Panc1 (cell line): ENCODE measurements around the gene INTS1. TPM values are rescaled to one million over a fixed set of nuclear protein-coding genes. Genes with fewer than 3 reads are reported as not detected.

Source experiments
- ATAC-seq: fragments of 200-7000 bp; cut with Tn5 transposase; 2 replicates; pipeline ENCODE4 v1.9.1; 2020; ENCODE audit warnings: mild to moderate bottlenecking, moderate library complexity
- BruUV-seq: library from RNA; stranded (reverse); fragments of 400-500 nt; replicated peaks from 2 replicates; lab custom pipeline; 2021; lab: Mats Ljungman, UMichigan
- CTCF ChIA-PET: fragments of 300-600 bp; sonication (Branson Sonifier 250); formaldehyde crosslinking; loops from one replicate; lab custom pipeline; 2022; ENCODE audit warnings: antibody characterized with exemption; lab: Charles Lee
- POLR2A ChIA-PET: fragments of 300-600 bp; sonication (Branson Sonifier 250); formaldehyde crosslinking; loops from one replicate; lab custom pipeline; 2022; ENCODE audit warnings: antibody characterized with exemption; lab: Charles Lee
- DNase-seq: peaks from one replicate; pipeline ENCODE4 v3.0.0-alpha.2; 2010; ENCODE audit warnings: low read depth, low spot score
- H3K27ac ChIP-seq: 2 replicates; pipeline ENCODE4 v1.5.1; 2011; ENCODE audit warnings: mild to moderate bottlenecking, low read length, inconsistent platforms
- H3K27me3 ChIP-seq: fragments of 200-500 bp; sonication (Bioruptor generic); 2 replicates; pipeline ENCODE4 v1.6.0; 2014; ENCODE audit warnings: low read length, inconsistent platforms; ENCODE audit not compliant: control insufficient read depth, insufficient read depth
- H3K36me3 ChIP-seq: fragments of 200-500 bp; sonication (Bioruptor generic); 2 replicates; pipeline ENCODE4 v1.5.1; 2014; ENCODE audit warnings: inconsistent platforms, mild to moderate bottlenecking, low read length, moderate library complexity; ENCODE audit not compliant: control insufficient read depth, insufficient read depth
- H3K4me1 ChIP-seq: 2 replicates; pipeline ENCODE4 v1.5.1; 2011; ENCODE audit warnings: inconsistent platforms, mild to moderate bottlenecking, low read length, moderate library complexity; ENCODE audit not compliant: control insufficient read depth, insufficient read depth
- H3K4me3 ChIP-seq, 2 experiments: 2 replicates each; pipeline ENCODE4 v1.5.1; 2011 to 2012; ENCODE audit warnings: low read depth in 2 of 2, low read length in 2 of 2, mild to moderate bottlenecking in 2 of 2, inconsistent platforms in 1 of 2, moderate library complexity in 1 of 2
- H3K9me3 ChIP-seq: fragments of 200-500 bp; sonication (Bioruptor generic); 2 replicates; pipeline ENCODE4 v1.5.1; 2014; ENCODE audit warnings: low read depth, mild to moderate bottlenecking, inconsistent platforms, low read length, moderate library complexity; ENCODE audit not compliant: control insufficient read depth, insufficient read depth
- CTCF ChIP-seq: fragments of 450-650 bp; IDR thresholded peaks from 2 replicates; pipeline ENCODE4 v1.5.1; 2017; ENCODE audit warnings: mild to moderate bottlenecking
- POLR2AphosphoS5 ChIP-seq: IDR thresholded peaks from 2 replicates; pipeline ENCODE4 v1.6.1; 2012; ENCODE audit warnings: mild to moderate bottlenecking, low read depth, low read length, moderate library complexity
- REST ChIP-seq, 2 experiments: IDR thresholded peaks; 2 replicates each; pipeline ENCODE4 v1.6.1; 2011 to 2012; ENCODE audit warnings: low read depth in 2 of 2, control low read depth in 1 of 2, low read length in 1 of 2, mild to moderate bottlenecking in 1 of 2, moderate library complexity in 1 of 2; ENCODE audit not compliant: insufficient read depth in 1 of 2
- SIN3A ChIP-seq: IDR thresholded peaks from 2 replicates; pipeline ENCODE4 v1.6.1; 2012; ENCODE audit warnings: low read depth, mild to moderate bottlenecking, low read length, moderate library complexity, borderline replicate concordance; ENCODE audit not compliant: insufficient read depth
- TCF7L2 ChIP-seq: IDR thresholded peaks from 2 replicates; pipeline ENCODE4 v1.6.1; 2011; ENCODE audit warnings: mild to moderate bottlenecking, low read depth, low read length, inconsistent platforms
- in situ Hi-C: cut with HindIII; loops from 2 replicates; pipeline ENCODE4 v1.10.0; 2016; ENCODE audit warnings: low sequenced_read_pairs, low pct_unique_long_range_greater_than_20kb
- intact Hi-C: fragments of 100-400 bp; cut with micrococcal nuclease; formaldehyde crosslinking; loops from one replicate; pipeline ENCODE4 v1.10.0; 2022; ENCODE audit not compliant: unreplicated experiment
- total RNA-seq: library from RNA; stranded (reverse); gene quantifications from one replicate; pipeline ENCODE4 v1.2.1, GENCODE V29; 2021; ENCODE audit not compliant: unreplicated experiment

The INTS1 gene
- total RNA-seq, 1 experiment from 2014 or later = 173 TPM

DNA sequence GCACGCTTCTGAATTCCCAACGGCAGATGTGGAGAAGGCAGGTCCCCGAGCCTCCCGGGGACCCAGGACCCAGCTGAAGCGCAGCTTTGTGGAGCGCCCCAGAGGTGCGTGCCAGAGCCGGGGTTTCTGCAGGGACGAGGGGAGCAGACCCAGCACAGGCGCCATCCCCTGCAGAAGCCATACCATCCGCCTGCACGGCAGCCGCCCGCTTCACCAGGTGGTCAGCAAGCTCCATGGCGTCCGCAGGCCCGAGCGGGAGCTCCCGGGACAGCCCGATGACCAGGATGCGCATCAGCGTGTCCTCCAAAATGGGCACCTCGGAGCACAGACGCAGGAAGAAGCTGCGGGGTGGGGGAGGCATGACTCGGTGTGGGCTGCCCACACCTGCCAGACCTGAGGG, 10.6 kb downstream of the INTS1 start:
- CTCF ChIA-PET = no interaction called here
- POLR2A ChIA-PET = interaction anchor here (0.7 kb wide), 1 partner anchor 16 kb away, joined by 3 read pairs; no protein-coding TSS in a partner anchor
- in situ Hi-C loops = no loop called here
- DNase-seq (no peak), ATAC-seq (no peak)
- peaks cover 18% of the 10 kb centered on the region; the same call in 1 of the 2 replicates for H3K36me3 ChIP-seq
- H3K27ac ChIP-seq = no peak overlapping the region
- no peaks in the 10 kb centered on the region for H3K4me1 ChIP-seq
- H3K4me3 ChIP-seq = no peak overlapping the region
- no peaks in the 10 kb centered on the region for H3K9me3 ChIP-seq
- TF ChIP-seq TCF7L2 (no peak), REST (IDR thresholded peaks at IDR 0.05; ENCODE audit: insufficient read depth in 1 of 2, low read depth in 2 of 2, low read length in 1 of 2) (no peak), POLR2AphosphoS5 (no peak), SIN3A (no peak), CTCF (no peak)
- no TSS peak for BruUV-seq
- intact Hi-C loops = no loop called here
- H3K27me3 ChIP-seq = no peaks in the 10 kb centered on the region

- BruUV-seq = no TSS peak
- Histone ChIP-seq H3K36me3 (peaks cover 18% of the 10 kb centered on the region; the same call in 1 of the 2 replicates), H3K27me3 (no peaks in the 10 kb centered on the region), H3K4me1 (no peaks in the 10 kb centered on the region), H3K27ac (no peak overlapping the region), H3K4me3 (no peak overlapping the region), H3K9me3 (no peaks in the 10 kb centered on the region)
- ChIA-PET POLR2A (interaction anchor here (0.7 kb wide), 1 partner anchor 16 kb away, joined by 3 read pairs; no protein-coding TSS in a partner anchor), CTCF (no interaction called here)
- intact Hi-C loops = no loop called here
- no peak for ATAC-seq
- in situ Hi-C loops = no loop called here
- DNase-seq = no peak
- no peak for TF ChIP-seq SIN3A
Measured at GRCh38 chr7:1493129-1493528, 11.1 kb downstream of the INTS1 start.

DNA sequence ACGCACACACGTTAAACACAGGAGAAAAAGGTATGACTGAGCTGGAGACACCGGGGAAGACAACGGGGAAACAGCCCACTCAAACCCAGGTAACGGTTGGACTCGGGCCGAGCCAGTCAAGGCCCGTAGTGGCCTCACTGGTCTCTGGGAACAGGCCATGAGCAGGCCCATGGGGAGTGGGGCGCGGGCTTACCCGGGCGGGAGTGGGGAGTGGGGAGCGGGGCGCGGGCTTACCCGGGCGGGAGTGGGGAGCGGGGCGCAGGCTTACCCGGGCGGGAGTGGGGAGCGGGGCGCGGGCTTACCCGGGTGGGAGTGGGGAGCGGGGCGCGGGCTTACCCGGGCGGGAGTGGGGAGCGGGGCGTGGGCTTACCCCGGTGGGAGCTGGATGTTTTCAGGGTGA, 11.5 kb downstream of the INTS1 start:
- H3K9me3 ChIP-seq = no peaks in the 10 kb centered on the region
- DNase-seq (no peak), ATAC-seq (no peak)
- H3K36me3 ChIP-seq = peaks cover 18% of the 10 kb centered on the region; the same call in 1 of the 2 replicates
- CTCF ChIA-PET = no interaction called here
- BruUV-seq = no TSS peak
- TF ChIP-seq CTCF (no peak), REST (IDR thresholded peaks at IDR 0.05; ENCODE audit: insufficient read depth in 1 of 2, low read depth in 2 of 2, low read length in 1 of 2) (no peak), TCF7L2 (no peak), SIN3A (no peak), POLR2AphosphoS5 (no peak)
- intact Hi-C loops (no loop called here), in situ Hi-C loops (no loop called here)
- POLR2A ChIA-PET = interaction anchor here (0.7 kb wide), 1 partner anchor 15 kb away, joined by 3 read pairs; no protein-coding TSS in a partner anchor
- no peak overlapping the region for H3K4me3 ChIP-seq
- H3K4me1 ChIP-seq = no peaks in the 10 kb centered on the region
- no peak overlapping the region for H3K27ac ChIP-seq
- H3K27me3 ChIP-seq = no peaks in the 10 kb centered on the region
